ENCODE results near the gene C19orf25.

C19orf25 gene

GRCh38 chr19:1433119-1434039, 45.6 kb downstream of the C19orf25 start:
- no peak for DNase-seq (ENCODE audit: low read depth in 3 of 3)

DNA sequence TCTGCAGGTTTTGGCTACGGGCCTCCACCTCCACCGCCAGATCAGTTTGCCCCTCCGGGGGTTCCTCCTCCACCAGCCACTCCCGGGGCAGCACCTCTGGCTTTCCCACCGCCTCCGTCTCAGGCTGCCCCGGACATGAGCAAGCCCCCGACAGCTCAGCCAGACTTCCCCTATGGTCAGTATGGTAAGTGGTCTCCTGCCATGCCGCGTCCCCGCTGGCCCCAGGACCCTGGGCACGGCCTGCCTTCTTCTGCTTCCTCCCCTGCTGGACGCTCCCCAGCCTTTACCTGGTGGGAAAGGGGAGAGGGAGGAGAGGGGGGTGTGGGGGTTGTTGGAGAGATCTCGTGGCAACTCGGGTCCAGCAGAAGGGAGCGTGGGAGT, 46.5 kb downstream of the C19orf25 start:
- no peak for DNase-seq (ENCODE audit: low read depth in 3 of 3)

GRCh38 chr19:1431759-1432506, 47.1 kb downstream of the C19orf25 start:
- no peak for DNase-seq (ENCODE audit: low read depth in 3 of 3)

DNA sequence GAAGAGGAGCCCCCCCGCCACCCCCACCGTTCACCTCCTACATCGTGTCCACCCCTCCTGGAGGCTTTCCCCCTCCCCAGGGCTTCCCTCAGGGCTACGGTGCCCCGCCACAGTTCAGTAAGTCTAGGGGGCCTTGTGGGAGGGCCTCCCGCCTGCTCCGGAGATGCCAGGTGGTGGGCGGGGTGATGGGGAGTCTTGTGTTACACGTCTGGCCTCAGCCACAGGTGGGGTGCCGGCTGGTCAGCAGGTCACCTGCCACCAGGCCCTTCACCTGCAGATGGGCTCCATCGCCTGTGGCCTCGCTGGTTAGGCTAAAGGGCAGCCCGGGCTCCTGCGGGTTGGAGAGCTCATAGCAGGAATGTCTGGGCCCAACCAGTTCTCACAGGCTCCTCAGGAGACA, 48.8 kb downstream of the C19orf25 start:
- DNase-seq (ENCODE audit: low read depth in 3 of 3) = no peak

GRCh38 chr19:1429750-1430149, 49.3 kb downstream of the C19orf25 start:
- no peak for DNase-seq (ENCODE audit: low read depth in 3 of 3)

GRCh38 chr19:1428738-1429391, 50.1 kb downstream of the C19orf25 start:
- no peak for DNase-seq (ENCODE audit: low read depth in 3 of 3)

- DNase-seq (ENCODE audit: low read depth in 3 of 3) = no peak
These were observed 51.6 kb downstream of the C19orf25 start for GRCh38 chr19:1427221-1427920.

GRCh38 chr19:1426736-1427135, 52.3 kb downstream of the C19orf25 start:
- no peak for DNase-seq (ENCODE audit: low read depth in 3 of 3)

GRCh38 chr19:1425902-1426301, 53.1 kb downstream of the C19orf25 start:
- no peak for DNase-seq (ENCODE audit: low read depth in 3 of 3)

- DNase-seq (ENCODE audit: low read depth in 3 of 3) = no peak
These were observed 53.7 kb downstream of the C19orf25 start for GRCh38 chr19:1425102-1425837.

DNA sequence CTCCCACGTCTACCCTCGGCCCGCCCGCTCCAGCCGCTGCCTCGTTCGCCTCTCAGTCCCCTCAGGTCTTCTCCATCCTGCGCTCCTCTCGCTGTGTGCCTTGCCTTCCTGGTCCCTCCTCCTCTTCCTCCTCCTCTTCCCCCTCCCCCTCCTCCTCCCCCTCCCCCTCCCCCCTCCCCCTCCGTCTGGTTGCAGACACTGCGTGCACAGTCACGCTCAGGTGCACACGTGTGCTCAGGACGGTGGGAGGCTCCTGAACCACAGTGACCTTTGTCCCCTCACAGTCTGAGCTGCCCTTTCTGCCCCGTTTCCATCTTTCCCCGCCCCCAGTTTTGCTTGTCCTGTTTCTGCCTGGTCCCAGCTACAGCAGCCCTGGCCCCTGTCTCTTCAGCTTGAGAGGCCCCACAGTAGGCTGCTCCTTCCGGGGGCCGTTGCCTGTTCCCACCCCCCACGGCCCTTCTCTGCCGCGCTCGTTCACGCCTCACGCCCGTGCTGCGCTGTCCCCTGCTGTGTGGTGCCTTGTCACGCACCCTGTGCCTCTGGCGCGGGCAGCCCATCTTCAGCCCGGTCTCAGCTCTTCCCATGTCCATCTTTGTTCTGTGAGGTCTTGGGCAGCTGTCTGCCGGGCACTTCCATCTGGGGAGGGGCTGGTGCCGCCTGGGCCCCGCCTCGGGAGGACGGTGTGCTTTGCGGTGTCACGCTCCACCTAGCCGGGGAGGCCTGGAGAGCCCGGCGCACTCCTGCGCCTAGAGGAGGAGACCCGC, 54.6 kb downstream of the C19orf25 start:
- no peak for DNase-seq (ENCODE audit: low read depth in 3 of 3)

DNA sequence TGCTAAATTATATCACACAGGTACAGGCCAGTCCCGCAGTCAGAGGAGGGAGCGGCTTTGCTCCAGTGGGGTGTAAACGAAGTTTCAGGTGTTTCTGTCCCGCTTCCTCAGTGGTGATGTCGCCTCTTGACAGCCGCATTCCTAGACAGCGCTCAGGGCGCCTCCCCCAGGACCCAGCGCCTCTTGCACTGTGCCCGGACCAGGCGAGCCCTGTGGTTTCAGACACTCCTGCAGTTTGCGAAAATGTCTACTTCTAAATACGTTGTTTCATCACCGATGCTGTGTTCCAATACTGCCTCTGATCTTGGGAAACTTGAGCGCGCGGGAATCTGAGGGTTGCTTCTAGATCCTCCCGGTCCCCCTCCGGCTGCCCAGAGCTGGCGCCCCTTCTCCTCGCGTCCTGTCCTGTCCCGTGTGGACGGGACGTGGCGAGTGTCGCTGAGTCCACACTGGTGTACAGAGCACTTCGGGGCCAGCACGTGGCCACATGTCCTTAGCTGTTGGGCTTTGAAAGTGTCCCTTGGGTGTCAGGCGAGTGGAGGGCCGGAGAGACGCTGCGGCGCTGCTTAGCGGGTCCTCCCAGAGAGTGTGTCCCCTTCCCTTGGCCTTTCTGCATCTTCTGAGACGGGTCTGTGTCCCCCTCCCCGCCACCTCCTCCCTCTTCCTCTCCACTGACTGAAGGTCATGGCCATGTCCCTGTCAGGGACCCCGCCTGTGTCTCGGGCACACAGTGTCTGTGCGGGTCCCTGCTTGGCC, 55.4 kb downstream of the C19orf25 start:
- DNase-seq (ENCODE audit: low read depth in 3 of 3) = no peak
